Epidermal melanocyte (primary cell): ENCODE data around the gene ZSCAN5A.
A peak's percentile ranks its signal among the peaks of the same experiment; 100 is the strongest.
"Not testable (repeated sequence)": the region's sequence is repeated elsewhere in the genome, so short reads cannot be mapped to it uniquely, and the experiment has no call there.

ENCODE experiments used
- DNase-seq: peaks from one replicate; pipeline ENCODE4 v3.0.0; 2011; ENCODE audit warnings: low spot score; ENCODE audit not compliant: insufficient read length

ZSCAN5A gene

GRCh38 chr19:56315077-56315828 lies 614 bp upstream of the ZSCAN5A start:
- peak; percentile 97 for DNase-seq

- no peak for DNase-seq
Observed at GRCh38 chr19:56314018-56314380, 640 bp downstream of the ZSCAN5A start.

GRCh38 chr19:56312787-56313657 lies 1.6 kb downstream of the ZSCAN5A start:
- DNase-seq = no peak

- DNase-seq = no peak
Observed at GRCh38 chr19:56312342-56312741, 2.3 kb downstream of the ZSCAN5A start.

- DNase-seq = no peak
Observed at GRCh38 chr19:56310462-56310861, 4.2 kb downstream of the ZSCAN5A start.

GRCh38 chr19:56309511-56310185 lies 5.0 kb downstream of the ZSCAN5A start:
- DNase-seq = no peak

GRCh38 chr19:56308792-56309191 lies 5.8 kb downstream of the ZSCAN5A start:
- no peak for DNase-seq

GRCh38 chr19:56307062-56307461 lies 7.6 kb downstream of the ZSCAN5A start:
- not testable (repeated sequence) for DNase-seq

GRCh38 chr19:56306016-56306415 lies 8.6 kb downstream of the ZSCAN5A start:
- DNase-seq = no peak

- DNase-seq = no peak
Observed at GRCh38 chr19:56304243-56304642, 10.4 kb downstream of the ZSCAN5A start.

GRCh38 chr19:56301886-56302620 lies 12.6 kb downstream of the ZSCAN5A start:
- DNase-seq = no peak

- DNase-seq = no peak
Observed at GRCh38 chr19:56301155-56301554, 13.5 kb downstream of the ZSCAN5A start.

- no peak for DNase-seq
Observed at GRCh38 chr19:56299688-56300087, 15.0 kb downstream of the ZSCAN5A start.

GRCh38 chr19:56297010-56297409 lies 17.6 kb downstream of the ZSCAN5A start:
- DNase-seq = no peak

- no peak for DNase-seq
Observed at GRCh38 chr19:56295531-56296455, 18.8 kb downstream of the ZSCAN5A start.

- DNase-seq = no peak
Observed at GRCh38 chr19:56294549-56294948, 20.1 kb downstream of the ZSCAN5A start.

GRCh38 chr19:56291867-56292266 lies 22.8 kb downstream of the ZSCAN5A start:
- no peak for DNase-seq

GRCh38 chr19:56290104-56290503 lies 24.5 kb downstream of the ZSCAN5A start:
- no peak for DNase-seq

- no peak for DNase-seq
Observed at GRCh38 chr19:56284746-56285145, 29.9 kb downstream of the ZSCAN5A start.

- no peak for DNase-seq
Observed at GRCh38 chr19:56282809-56283208, 31.8 kb downstream of the ZSCAN5A start.
